ENCODE results near the gene LIN7B. TPM values are rescaled to one million over a fixed set of nuclear protein-coding genes. Genes with fewer than 3 reads are reported as not detected.

Gene LIN7B
- total and polyA plus RNA-seq, 9 of the 15 experiments (the other 6 are each of a cell fraction or from before 2014, with no cell fraction given), result 0.89 to 15.7 (median 4.0) TPM

DNA sequence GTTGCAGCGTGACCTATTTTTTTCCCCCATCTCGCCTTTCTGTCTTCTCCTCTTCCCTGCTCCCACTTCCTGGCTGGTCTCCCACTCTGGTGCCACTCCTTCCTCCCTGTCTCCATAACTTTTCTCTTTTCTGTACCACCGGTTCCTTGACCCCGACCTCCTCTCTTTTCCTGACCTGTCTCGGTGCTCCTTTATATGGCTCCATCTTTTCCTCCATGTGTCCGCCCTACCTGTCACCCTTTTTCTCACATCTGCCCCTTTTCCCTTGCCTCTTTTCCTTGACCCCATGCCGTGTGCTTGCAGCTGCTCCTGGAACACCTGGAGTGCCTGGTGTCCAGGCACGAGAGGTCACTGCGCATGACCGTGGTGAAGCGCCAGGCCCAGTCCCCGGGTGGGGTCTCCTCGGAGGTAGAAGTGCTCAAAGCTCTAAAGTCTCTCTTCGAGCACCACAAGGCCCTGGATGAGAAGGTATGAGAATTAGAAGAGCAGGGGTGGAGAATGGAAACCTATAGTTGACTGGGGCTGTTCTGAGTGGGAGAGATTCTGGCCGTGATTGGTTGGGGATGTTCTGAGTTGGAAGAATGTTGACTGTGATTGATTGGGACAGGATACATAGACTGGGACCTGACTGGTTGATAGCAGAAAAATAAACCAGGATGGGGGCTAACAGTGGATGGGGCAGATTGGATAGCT lies 14.5 kb downstream of the LIN7B start (continued):
- TF ChIP-seq, protein P1, sequence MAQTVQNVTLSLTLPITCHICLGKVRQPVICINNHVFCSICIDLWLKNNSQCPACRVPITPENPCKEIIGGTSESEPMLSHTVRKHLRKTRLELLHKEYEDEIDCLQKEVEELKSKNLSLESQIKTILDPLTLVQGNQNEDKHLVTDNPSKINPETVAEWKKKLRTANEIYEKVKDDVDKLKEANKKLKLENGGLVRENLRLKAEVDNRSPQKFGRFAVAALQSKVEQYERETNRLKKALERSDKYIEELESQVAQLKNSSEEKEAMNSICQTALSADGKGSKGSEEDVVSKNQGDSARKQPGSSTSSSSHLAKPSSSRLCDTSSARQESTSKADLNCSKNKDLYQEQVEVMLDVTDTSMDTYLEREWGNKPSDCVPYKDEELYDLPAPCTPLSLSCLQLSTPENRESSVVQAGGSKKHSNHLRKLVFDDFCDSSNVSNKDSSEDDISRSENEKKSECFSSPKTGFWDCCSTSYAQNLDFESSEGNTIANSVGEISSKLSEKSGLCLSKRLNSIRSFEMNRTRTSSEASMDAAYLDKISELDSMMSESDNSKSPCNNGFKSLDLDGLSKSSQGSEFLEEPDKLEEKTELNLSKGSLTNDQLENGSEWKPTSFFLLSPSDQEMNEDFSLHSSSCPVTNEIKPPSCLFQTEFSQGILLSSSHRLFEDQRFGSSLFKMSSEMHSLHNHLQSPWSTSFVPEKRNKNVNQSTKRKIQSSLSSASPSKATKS (CRISPR knock-in tag; IDR thresholded peaks at IDR 0.05), result no peak
- TF ChIP-seq NR4A1 (CRISPR knock-in tag; IDR thresholded peaks at IDR 0.05) (no peak), NR4A1 (tag; IDR thresholded peaks at IDR 0.05) (no peak), CHCHD3 (CRISPR knock-in tag; IDR thresholded peaks at IDR 0.05) (no peak), OTX1 (CRISPR knock-in tag; IDR thresholded peaks at IDR 0.05) (0 out of 2 replicates have a peak, but pooled peaks have one; percentile 17), CAMTA2 (CRISPR knock-in tag; conservative IDR thresholded peaks at IDR 0.05) (no peak), ZSCAN32 (CRISPR knock-in tag; IDR thresholded peaks at IDR 0.05) (no peak), HDAC1 (IDR thresholded peaks at IDR 0.05) (peak in 1 of 2 experiments; percentile 80; a peak in 1 of 4 replicates), EP400 (IDR thresholded peaks at IDR 0.05) (0 out of 2 replicates have a peak, but pooled peaks have one; percentile 33), ZNF830 (CRISPR knock-in tag; IDR thresholded peaks at IDR 0.05) (no peak), SREBF1 (IDR thresholded peaks at IDR 0.05; ENCODE audit: borderline replicate concordance, low read depth, low read length) (no peak), ELF2 (CRISPR knock-in tag; IDR thresholded peaks at IDR 0.05) (no peak), TGIF2 (CRISPR knock-in tag; IDR thresholded peaks at IDR 0.05) (no peak), CCNT2 (IDR thresholded peaks at IDR 0.05; ENCODE audit: borderline replicate concordance, extremely low read depth, insufficient read length, low read depth, low read length) (no peak), TCF7L2 (IDR thresholded peaks at IDR 0.05; ENCODE audit: low read depth, low read length) (no peak), SMC3 (conservative IDR thresholded peaks at IDR 0.05; ENCODE audit: insufficient read depth, low read depth, low read length) (no peak), RBM39 (optimal IDR thresholded peaks at IDR 0.05; ENCODE audit: low read depth, low read length) (peak; percentile 1)
- TF ChIP-seq, protein P2, sequence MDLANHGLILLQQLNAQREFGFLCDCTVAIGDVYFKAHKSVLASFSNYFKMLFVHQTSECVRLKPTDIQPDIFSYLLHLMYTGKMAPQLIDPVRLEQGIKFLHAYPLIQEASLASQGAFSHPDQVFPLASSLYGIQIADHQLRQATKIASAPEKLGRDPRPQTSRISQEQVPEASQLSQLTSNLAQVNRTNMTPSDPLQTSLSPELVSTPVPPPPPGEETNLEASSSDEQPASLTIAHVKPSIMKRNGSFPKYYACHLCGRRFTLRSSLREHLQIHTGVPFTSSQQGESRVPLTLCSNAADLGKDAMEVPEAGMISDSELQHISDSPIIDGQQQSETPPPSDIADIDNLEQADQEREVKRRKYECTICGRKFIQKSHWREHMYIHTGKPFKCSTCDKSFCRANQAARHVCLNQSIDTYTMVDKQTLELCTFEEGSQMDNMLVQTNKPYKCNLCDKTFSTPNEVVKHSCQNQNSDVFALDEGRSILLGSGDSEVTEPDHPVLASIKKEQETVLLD (IDR thresholded peaks at IDR 0.05), result peak; percentile 57; the same call in 1 of the 2 replicates
- TF ChIP-seq, protein P3, sequence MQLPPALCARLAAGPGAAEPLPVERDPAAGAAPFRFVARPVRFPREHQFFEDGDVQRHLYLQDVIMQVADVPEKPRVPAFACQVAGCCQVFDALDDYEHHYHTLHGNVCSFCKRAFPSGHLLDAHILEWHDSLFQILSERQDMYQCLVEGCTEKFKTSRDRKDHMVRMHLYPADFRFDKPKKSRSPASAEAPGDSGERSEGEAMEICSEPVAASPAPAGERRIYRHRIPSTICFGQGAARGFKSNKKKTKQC (CRISPR knock-in tag; IDR thresholded peaks at IDR 0.05), result no peak
- TF ChIP-seq, protein P4, sequence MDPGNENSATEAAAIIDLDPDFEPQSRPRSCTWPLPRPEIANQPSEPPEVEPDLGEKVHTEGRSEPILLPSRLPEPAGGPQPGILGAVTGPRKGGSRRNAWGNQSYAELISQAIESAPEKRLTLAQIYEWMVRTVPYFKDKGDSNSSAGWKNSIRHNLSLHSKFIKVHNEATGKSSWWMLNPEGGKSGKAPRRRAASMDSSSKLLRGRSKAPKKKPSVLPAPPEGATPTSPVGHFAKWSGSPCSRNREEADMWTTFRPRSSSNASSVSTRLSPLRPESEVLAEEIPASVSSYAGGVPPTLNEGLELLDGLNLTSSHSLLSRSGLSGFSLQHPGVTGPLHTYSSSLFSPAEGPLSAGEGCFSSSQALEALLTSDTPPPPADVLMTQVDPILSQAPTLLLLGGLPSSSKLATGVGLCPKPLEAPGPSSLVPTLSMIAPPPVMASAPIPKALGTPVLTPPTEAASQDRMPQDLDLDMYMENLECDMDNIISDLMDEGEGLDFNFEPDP (CRISPR knock-in tag; IDR thresholded peaks at IDR 0.05), result no peak
- TF ChIP-seq, protein P5, sequence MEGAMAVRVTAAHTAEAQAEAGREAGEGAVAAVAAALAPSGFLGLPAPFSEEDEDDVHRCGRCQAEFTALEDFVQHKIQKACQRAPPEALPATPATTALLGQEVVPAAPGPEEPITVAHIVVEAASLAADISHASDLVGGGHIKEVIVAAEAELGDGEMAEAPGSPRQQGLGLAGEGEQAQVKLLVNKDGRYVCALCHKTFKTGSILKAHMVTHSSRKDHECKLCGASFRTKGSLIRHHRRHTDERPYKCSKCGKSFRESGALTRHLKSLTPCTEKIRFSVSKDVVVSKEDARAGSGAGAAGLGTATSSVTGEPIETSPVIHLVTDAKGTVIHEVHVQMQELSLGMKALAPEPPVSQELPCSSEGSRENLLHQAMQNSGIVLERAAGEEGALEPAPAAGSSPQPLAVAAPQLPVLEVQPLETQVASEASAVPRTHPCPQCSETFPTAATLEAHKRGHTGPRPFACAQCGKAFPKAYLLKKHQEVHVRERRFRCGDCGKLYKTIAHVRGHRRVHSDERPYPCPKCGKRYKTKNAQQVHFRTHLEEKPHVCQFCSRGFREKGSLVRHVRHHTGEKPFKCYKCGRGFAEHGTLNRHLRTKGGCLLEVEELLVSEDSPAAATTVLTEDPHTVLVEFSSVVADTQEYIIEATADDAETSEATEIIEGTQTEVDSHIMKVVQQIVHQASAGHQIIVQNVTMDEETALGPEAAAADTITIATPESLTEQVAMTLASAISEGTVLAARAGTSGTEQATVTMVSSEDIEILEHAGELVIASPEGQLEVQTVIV (CRISPR knock-in tag; IDR thresholded peaks at IDR 0.05; ENCODE audit: borderline replicate concordance), result no peak
